Measurements from ENCODE around the gene WNT5B.
A peak's percentile ranks its signal among the peaks of the same experiment; 100 is the strongest.

The WNT5B gene

DNA sequence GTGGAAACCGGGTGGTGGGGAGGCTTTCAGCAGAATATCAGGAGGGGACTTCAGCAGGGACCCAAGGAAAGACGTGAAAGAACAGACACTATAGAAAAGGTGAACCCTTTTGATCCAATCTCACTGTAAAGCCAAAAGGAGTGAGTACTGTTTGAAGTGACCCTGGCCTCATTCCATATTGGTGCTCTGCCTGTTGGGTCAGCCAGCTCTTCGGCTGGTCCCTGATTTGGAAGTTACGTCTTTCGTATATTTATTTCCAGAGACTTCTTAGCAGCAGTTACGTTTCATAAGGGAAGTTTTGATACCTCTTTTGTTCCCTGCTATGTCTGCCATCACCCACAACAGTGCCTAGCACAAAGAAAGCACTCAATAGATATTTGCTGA, 21.9 kb downstream of the WNT5B start:
- DNase-seq (ENCODE audit: low spot score): no peak

DNA sequence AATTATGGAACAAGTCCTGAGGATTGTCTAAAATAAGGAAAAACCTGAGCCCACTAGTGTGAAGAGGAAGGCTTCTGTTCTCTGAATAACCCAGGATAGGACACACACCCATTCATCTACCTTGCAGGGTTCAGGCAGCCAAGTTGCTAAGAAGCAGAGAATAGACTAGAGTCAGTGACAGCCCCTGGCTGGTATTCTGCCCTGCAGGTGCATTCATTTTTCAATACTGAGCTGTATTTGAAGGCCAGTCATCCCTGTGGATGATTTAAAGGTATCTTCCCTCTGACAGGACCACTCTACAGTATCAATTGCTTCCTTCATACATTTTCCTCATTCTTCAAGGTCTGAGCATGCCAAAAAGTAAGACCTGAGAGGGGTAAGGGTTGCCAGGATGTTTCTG, 22.9 kb downstream of the WNT5B start:
- no peak for DNase-seq (ENCODE audit: low spot score)

DNA sequence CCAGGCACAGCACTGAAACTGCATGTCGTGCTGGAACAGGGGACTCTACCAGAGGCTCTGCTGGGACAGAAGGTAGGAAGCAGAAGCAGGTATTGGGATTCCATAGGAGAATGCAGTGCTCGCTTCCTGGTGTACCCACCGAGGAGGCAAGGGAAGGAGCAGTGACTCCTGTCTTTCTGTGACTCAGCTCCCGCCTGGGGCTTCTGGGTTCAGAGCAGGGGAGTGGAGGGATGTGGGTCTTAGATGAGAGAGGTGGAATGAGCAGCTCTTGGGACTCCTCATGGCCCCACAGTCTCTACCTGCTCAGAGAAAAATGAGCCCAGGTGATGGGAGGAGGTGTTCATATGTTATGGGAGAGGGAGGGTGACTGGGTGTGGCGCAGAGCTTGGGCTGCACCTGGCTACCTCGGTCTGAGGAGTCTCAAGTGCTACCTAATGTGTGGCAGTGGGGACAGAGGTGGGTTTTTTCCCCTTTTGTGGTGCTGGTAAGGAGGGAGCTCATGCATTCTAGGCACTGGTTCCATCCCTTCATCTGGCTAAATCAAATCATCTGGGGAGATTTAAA, 26.3 kb downstream of the WNT5B start:
- no peak for DNase-seq (ENCODE audit: low spot score)

DNA sequence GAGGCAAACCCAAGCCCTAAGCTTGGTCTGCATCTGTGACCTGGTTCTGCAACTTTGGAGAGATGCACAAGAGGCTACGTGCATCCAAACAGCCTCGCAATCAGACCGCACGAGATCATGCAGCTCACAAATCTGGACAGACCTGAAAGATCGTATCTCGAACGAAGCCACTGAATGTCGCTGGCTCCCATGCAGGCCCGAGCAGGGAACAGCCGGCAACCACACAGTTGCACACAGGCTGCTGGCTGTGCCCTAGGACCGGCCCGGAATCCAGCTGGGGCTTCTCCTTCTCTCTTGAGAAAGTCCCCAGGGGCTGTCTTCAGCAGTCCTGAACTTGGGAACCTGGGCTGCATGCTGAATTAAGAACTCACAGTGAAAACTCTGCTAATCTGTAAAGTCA, 27.9 kb downstream of the WNT5B start:
- no peak for DNase-seq (ENCODE audit: low spot score)

DNA sequence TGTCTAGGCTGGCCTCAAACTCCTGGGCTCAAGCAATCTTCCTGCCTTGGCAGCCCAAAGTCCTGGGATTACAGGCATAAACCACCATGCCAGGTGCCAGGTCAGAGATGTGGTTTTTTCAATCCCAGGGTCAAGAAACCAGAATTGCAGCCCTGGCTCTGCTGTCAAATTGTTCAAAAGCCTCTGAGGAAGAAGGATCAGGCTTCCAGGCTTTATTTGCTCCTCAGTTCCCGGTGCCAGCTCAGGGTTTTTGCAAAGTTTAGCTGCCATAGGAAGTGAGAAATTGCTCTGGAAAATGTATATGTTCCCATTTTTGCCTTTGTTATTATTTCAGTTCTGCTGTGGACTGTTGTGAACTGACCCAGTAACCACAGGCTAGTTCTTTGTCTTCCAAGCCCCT, 28.7 kb downstream of the WNT5B start:
- DNase-seq (ENCODE audit: low spot score): no peak

DNA sequence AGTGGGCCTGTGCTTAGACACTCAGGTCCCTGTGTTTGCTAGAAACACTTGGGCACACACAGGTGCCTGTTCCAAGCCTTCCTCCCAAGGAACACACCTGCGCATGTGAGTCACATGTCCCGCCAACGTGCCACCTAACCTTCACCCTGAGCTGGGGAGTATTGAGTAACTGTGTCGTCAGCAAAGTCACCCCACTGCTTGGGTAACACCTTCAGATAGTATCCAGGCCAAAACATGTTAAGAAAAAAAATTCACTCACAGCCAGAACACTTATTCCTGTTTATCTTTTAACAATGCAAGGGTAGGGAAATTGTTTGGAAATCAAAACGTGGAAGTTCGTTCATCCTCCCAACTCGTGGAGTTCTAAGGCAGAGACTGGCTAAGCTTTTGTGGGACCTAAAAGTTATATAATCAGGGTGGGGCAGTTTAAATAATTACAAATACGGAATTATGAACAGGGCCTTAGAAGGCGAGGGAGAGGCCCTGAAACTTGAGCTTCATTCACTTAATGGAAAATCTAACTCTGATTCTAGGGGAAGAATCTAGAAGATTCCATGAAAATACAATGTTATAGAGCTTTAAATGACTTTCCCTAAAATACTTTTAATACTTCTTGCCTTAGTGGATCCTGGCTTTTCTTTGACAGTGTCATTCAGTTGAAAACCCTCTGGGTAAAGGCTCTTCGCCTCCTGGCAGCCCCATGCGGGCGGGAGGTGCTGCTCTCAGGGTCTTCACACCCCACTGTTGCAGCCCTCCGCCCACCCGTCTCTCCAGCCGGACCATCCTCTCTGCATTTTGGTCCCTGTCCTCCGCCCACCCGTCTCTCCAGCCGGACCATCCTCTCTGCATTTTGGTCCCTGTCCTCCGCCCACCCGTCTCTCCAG, 31.5 kb downstream of the WNT5B start:
- DNase-seq (ENCODE audit: low spot score): peak; percentile 35

DNA sequence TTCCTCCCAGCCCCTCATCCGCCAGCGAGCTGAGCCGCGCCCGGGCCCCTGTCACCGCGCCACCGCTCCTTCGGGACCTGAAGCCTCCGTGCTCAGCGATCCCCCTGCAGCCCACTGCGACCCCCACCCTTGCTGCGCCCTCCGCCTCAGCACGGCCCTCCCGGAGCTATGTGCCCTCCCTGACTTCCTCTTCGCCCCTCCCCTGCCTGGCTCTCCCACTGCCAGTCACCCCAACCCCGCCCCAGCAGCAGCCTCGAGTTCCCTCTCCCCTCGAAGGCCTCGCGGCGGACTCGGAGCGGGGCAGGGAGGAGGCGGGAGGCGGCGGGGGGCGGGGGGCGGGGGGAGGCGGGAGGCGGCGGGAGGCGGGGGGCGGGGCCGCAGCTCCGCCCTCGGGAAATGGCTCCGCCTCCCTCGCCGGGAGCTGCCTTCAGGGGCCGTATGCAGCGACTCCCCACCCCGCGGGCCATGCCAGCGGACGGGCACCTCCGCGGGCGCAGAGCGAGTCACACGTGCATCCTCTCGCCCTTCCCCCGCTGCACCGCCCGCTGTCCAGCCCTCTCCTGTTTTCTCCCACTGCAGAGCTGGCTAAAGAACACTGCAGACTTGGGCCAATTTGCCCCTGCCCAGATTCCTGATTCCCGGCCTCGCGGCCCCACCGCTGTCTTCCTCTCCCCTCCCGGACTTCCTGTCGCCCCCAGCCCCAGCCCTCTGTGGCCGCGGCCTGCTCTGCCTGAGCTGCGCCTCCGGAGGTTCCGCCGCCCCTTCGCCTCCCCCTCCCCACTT, 32.7 kb downstream of the WNT5B start:
- peak; percentile 85 for DNase-seq (ENCODE audit: low spot score)

DNA sequence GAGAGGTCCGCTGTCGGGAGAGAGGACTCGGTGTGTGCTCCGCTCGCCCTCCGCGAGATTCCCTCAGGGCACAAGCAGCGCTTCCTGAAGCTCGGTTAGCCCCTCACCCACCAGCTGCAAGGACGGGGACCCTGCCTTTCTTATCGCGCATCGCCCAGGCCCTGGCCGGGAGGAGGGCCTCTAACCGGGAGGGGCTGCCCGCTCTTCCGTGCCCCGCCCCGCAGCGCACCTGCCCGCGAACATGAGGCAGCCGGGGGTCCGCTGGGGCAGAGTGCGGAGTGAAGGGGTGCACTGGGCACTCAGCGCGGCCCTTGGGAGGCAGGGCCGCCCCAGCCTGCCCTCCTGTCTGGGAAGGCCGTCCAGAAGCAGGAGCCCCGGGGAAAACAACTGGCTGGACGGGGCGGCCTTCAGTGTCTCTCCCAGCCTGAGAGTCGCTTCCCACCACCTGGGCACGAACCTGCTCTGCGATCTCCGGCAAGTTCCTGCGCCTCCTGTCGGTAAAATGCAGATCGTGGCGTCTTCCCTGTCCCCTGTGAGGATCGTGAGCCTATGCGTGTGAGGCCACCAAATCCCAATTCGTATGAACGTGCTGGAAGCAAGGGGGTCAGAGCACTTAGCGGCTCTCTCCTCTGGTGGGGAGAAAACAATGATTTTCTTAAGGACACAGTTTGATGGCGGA, 33.9 kb downstream of the WNT5B start:
- DNase-seq (ENCODE audit: low spot score): peak; percentile 12

DNA sequence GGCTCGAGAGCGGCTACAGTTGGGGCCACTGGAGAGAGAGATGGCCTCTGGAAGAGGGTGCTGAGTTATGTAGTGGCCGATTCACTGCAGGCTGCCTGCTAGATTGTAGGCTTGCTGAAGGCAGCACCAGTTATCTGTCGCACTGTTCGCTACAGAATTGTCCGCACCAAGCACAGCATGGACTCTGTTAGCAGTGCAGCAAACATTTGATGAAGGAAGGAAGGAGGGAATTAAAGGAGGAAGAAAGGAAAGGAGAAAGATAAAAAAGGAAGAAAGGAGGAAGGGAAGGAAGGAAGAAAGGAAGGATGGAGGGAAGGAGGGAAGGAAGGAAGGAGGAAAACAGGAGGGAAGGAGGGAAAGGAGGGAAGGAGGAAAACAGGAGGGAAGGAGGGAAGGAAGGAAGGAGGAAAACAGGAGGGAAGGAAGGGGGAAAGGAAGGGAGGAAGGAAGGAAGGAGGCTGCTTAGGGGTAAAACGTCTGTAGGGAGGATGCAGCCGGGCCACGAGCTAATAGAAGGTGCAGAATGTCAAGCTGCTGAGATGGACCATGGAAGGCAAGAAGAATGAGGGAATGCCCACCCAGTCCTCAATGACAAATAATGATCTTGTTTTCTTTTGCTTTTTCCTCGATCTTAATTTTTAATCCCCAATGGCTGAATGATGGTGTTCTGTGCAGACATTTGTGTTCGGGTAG, 34.6 kb downstream of the WNT5B start:
- no peak for DNase-seq (ENCODE audit: low spot score)

DNA sequence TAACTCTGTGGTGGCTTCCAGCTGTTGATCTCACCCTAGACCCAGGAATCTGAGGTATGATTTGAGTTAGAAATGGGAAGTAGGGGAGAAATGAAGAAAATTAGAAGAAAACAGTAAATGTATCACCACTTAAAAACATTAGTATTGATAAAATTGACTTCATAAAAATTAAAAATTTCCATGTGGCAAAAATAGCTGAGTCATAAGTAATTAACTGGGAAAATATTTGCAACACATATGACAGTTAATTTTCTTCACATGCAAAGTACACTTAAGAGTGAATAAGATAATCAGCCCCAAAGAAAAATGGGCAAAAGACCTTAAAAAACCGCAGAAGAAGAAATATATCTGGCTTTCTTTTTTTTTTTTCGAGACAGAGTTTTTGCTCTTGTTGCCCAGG, 36.3 kb downstream of the WNT5B start:
- DNase-seq (ENCODE audit: low spot score): no peak

DNA sequence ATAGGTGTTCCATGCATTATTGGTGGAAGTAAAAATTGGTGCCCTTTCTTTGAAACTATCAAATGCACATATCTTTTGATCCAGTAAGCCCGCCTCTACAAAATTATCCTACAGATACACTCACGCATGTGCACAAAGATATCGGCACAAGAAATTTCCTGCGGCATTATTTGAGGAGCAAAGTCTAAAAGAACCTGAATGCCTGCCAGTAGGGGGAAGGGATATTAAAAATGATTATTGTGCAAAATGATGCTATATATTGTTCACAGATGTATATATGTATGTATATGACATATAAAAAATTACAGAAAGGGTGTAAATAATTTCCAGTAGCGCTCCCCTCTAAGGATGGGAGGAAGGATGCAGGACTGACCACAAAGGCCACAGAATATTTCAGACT, 37.2 kb downstream of the WNT5B start:
- DNase-seq (ENCODE audit: low spot score): no peak

DNA sequence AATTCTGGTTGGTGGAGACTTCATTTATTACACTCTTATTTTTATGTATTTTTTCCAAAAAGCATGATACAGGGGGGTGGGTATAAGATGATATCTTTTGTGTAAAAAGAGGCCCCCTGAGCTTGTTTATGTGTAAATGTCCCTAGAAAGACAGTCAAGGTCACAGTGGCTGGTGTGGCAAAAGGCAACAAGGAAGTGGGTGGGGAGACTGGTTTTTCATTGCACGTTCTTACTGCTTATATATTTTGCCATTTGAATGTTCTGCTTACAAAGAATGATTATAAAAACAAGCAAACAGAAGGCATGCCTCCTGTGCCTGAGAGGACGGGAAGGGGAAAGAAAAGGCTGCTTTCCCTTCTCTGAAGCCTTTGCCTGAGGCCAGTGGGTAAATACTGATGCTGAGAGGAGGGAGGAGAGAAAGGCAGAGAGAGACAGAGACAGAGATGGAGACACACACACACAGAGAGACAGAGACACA, 37.7 kb downstream of the WNT5B start:
- DNase-seq (ENCODE audit: low spot score): peak; percentile 22

DNA sequence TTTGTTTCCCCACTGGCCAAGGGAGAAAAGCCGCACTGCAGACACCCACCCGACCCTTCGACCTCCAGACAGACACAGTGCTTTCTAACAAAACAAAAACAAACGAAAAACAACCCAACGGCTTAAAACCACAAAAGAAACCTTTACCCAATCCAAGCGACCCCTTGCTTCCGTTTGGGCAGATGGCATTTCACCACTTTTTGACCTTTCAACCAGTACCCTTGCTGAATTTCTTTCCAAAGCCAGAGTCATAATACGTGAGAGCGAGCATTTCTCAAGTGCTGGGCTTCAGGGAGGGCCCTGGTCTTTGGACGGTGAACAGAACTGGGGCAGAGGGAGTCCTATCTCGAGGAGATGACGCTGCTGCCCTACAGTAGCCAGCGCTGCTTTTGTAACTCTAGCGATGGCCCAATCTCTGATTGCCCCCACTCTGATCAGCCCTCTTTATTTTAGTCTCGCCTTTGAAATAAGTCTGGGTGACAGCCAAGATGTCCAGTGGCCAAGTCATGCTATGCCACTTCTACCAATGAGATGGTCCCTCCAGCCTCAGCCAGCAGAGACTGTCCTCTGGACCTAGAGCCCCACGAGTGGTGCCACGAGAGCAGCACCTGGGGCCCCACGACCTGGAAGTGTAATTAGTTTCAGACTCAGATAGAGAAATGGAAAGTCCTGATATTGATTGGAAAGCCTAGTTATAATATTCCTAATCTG, 40.0 kb downstream of the WNT5B start:
- DNase-seq (ENCODE audit: low spot score): no peak

DNA sequence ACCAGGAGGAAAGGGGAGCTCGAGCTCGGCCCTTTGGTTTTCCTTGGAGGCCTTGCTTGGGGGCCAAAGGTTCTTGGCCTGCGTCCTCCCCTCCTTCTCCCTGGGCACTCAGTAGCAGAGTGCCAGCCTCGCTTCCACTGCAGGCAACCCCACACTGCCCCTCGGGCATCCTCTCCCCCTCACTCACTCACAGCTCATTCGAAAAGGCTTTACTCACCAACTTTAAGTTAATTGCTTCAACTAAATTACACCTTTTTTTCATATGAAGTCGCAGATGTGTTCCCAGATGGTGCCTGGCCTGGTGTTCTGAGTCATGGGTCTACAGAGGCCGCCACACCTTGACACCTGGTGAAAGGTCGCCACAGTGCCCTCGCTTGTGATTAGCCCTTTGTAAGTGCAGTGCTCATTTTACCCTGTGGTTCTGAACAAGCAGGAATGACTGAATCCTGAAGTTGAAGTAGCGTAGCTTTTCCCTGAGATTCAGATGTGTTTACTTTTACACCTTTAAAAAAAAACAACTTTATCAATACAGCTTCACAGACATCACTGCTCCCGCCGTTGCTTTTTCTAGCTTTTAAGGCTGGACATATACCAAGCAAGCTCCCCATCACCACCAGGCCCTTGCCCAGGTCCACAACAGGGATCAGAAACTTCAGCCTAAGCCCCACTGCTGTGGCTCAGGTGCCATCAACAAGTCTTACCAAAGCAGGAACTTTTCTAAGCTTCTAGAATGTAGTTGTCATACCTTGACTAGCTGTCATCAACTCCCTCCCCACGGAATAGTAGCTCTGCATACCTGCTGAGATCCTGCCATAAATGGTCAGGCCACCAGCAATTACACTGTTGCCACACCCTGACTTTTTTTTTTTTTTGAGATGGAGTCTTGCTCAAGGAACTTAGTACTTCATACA, 41.6 kb downstream of the WNT5B start:
- no peak for DNase-seq (ENCODE audit: low spot score)

DNA sequence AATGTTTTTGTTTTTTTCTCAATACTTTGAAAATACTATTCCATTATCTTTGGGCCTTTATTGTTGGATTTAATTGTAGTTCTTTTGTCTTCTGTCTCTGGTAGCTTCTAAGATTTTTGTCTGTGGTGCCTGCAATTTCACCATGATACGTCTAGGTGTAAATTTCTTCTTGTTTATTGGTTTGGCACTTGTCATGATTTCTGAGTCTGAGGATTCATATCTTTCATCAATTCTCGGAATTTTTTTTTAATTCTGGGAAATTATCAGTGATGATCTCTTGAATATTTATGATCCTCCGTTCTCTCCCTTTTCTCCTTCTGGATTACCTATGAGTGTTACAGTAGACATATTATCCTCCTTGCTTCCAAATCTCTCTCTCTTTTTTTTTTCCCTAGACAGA, 47.0 kb downstream of the WNT5B start:
- DNase-seq (ENCODE audit: low spot score): no peak

DNA sequence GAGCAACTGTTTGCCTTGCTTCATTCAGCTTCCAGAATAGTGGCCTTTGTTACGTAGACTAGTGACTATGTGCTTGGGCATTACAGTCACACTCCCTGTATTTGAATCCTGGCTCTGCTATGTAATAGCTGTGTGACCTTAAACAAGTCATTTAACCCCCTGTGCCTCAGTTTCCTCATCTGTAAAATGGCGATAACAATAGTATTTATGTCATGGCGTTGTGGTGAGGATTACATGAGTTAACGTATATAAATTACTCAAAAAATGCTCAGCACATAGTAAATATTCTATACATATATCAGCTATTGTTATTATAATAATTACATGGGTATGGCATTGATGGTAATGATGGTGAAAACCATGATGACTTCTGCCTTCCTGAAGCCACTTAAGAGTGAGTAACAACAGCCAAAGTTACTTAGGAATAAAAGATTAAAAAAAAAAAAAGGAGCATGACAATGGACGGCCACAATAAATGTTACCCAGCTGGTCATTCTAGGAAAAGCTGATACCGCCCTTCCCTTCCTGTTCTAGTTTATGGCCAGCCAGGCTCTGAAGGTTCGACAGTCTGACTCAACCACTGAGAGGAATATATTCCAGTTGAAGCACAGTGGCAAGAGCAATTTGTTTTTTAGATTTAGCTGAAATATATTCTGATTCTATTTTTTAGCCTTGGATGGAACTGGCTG, 51.9 kb downstream of the WNT5B start:
- DNase-seq (ENCODE audit: low spot score): no peak

DNA sequence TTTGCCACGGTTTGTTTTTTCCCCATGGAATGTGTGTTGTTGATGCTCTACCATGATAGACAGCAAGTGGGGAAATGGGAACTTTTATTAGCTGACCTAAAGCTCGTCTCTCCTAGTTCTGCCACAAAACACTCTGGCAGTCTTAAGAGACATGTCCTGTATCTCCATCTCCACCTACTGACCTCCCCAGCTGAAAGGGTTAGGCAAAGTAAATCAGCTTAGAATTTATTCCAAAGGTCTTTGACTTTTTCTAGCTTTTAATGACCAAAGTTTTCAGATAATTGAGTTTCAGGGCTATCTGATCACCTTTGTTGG, 52.4 kb downstream of the WNT5B start:
- DNase-seq (ENCODE audit: low spot score): no peak

DNA sequence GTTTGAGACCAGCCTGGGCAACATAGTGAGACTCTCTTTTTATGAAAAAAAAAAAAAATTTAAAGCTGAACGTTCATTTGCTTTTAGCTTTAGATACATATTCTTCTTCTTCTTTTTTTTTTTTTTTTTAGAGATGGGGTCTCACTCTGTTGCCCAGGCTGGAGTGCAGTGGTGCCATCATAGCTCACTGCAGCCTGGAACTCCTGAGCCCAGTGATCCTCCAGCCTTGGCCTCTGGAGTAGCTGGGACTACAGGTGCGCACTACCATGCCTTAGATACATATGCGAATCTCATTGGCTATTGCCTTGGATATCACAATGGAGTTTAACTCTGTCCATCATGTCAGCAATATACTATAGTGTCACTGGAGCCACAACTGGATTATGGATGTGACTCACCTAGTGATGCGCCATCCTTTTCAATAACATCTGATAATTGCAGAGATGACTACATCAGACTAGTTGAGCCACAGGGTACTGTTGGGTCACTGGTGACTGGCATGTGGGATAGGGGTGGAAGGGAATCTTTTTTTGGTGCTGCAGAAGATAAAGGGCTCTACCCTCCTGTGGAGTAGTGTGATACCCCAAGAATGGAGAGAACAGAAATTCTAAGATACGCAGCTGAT, 59.2 kb downstream of the WNT5B start:
- DNase-seq (ENCODE audit: low spot score): no peak

DNA sequence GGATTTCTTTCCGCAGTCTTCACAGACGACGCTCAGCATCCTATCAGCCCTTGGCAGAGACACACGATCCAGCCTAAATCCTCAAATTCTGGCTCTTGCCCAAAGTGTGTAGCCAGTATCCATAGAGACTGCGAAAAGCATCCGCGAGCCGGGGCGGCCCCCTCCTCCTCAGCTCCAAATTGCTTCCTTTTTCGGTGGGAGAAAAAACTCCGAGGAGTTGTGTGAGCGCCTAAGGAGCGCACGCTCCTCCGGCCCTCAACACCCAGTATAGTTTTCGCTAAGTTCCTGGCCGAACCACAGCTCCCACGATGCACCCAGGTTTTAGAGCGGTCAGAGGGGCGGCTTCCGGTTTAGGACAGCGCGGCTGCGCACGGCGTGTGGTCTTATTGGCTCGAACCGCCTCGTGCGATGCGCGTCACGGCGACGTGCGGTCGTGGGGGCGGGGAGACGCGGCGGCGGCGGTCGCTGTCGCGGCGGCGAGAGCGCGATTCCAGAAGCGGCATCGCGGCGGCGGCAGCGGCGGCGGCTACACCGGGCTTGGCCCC, 61.6 kb downstream of the WNT5B start, which contains the start of gene ADIPOR2:
ADIPOR2 (plus strand) TSS at position 493 of the 545 bp plus-strand sequence. CDS start 63,274 bp downstream, outside the sequence.
- peak; percentile 94 for DNase-seq (ENCODE audit: low spot score)

Data from CD4-positive, alpha-beta T cell treated with Interleukin-6 at 100 ng/mL for 8 hours (primary cell).